A549 (cell line): ENCODE data around the gene AHCYL2.

Experiments used
- CHD2 ChIP-seq: fragments of 150-350 bp; IDR thresholded peaks from 2 replicates; pipeline ENCODE4 v1.6.1; 2014; ENCODE audit warnings: low read length; ENCODE audit not compliant: partially characterized antibody
- FOSL2 ChIP-seq, 2 experiments: fragments of 450-650 bp in 1 of 2; fragments of >200 bp in 1 of 2; sonication (Bioruptor Twin) in 1 of 2; formaldehyde crosslinking; IDR thresholded peaks; 2 replicates each; pipeline versions ENCODE4 v1.5.0 to v1.6.1; 2016 to 2020; ENCODE audit warnings: mild to moderate bottlenecking in 1 of 2, moderate library complexity in 1 of 2
- POLR2A ChIP-seq: IDR thresholded peaks from 2 replicates; pipeline ENCODE4 v1.6.1; 2012; ENCODE audit warnings: mild to moderate bottlenecking, low read length
- POLR2AphosphoS2 ChIP-seq: conservative IDR thresholded peaks from 2 replicates; pipeline ENCODE4 v1.6.1; 2012; ENCODE audit warnings: low read length, improper control_type of control experiment, inconsistent platforms
- RARB ChIP-seq: fragments of 250-450 bp; sonication (Bioruptor Pico); IDR thresholded peaks from 2 replicates; pipeline ENCODE4 v1.8.0; 2021; ENCODE audit warnings: mild to moderate bottlenecking, moderate library complexity
- TF ChIP-seq, protein P1 (sequence below): fragments of >200 bp; sonication (Bioruptor Twin); formaldehyde crosslinking; IDR thresholded peaks from 3 replicates; pipeline ENCODE4 v1.5.1; 2016

- TF ChIP-seq, protein P1, sequence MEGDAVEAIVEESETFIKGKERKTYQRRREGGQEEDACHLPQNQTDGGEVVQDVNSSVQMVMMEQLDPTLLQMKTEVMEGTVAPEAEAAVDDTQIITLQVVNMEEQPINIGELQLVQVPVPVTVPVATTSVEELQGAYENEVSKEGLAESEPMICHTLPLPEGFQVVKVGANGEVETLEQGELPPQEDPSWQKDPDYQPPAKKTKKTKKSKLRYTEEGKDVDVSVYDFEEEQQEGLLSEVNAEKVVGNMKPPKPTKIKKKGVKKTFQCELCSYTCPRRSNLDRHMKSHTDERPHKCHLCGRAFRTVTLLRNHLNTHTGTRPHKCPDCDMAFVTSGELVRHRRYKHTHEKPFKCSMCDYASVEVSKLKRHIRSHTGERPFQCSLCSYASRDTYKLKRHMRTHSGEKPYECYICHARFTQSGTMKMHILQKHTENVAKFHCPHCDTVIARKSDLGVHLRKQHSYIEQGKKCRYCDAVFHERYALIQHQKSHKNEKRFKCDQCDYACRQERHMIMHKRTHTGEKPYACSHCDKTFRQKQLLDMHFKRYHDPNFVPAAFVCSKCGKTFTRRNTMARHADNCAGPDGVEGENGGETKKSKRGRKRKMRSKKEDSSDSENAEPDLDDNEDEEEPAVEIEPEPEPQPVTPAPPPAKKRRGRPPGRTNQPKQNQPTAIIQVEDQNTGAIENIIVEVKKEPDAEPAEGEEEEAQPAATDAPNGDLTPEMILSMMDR = no peak
- TF ChIP-seq FOSL2 (IDR thresholded peaks at IDR 0.05) (no peak), FOSL2 (CRISPR knock-in tag; IDR thresholded peaks at IDR 0.05) (no peak), POLR2AphosphoS2 (no peak), CHD2 (no peak), POLR2A (no peak), RARB (no peak)
Measured at GRCh38 chr7:129359638-129360037, 134.8 kb downstream of the AHCYL2 start.
